Measurements from ENCODE around the gene SLC66A2. TPM values are rescaled to one million over a fixed set of nuclear protein-coding genes. Genes with fewer than 3 reads are reported as not detected.
"Not testable (repeated sequence)": the region's sequence is repeated elsewhere in the genome, so short reads cannot be mapped to it uniquely, and the experiment has no call there.

Gene SLC66A2
- total RNA-seq, 1 experiment from 2014 or later, result 22.8 TPM

DNA sequence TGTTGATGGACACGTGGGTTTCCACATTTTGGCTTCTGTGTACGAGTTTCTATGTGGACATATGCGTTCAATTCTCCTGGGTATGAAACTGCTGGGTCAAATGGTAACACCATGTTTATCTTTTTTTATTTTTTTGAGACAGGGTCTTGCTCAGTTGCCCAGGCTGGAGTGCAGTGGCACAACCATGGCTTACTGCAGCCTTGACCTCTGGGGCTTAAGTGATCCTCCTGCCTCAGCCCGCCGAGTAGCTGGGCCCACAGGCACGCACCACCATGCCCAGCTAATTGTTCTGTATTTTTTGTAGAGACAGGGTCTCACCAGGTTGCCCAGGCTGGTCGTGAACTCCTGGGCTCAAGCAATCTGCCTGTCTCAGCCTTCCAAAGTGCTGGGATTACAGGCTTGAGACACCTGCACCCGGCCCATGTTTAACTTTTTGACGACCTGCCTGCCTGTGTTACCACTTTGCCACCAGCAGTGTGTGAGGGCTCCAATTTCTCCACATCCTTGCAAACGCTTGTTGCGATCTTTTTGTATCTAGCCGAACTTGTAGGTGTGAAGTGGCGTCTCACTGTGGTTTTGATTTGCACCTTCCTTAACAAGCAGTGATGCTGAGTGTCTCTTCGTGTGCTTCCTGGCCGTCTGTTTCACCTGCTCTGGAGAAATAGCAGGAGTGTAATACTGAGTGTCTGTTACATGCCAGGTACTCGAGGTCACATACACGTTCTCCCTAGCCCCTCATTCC lies 19.9 kb upstream of the SLC66A2 start:
- no peak for DNase-seq (ENCODE audit: low spot score)

DNA sequence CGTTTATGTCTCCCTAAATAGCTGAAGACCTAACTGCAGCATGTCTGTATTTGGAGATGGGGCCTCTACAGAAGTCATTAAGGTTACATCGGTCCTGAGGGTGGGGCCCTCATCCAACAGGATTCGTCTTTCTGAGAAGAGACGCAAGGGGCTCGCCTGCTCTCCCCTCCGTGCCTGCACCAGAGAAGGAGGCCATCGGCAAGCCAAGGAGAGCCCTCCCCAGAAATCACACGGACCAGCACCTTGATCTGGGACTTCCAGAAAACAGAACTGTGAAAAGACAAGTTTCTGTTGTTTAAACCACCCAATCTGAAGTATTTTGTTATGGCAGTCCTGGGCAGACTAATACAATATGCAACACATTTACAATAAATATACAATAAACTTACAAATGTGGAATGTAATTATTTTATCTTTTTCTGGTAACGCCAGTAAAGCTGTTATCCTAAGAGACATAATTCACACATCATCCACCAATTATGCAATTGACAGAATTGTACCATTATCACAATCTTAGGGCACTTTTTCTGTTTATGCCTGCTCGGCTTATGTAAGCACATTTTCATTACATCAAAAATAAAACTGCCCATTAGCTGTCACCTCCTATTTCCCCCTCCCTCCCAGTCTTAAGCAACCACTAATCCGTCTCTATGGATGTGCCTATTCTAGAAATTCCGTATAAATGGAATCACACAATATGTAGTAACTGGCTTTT lies 19.1 kb upstream of the SLC66A2 start:
- no peak for DNase-seq (ENCODE audit: low spot score)

DNA sequence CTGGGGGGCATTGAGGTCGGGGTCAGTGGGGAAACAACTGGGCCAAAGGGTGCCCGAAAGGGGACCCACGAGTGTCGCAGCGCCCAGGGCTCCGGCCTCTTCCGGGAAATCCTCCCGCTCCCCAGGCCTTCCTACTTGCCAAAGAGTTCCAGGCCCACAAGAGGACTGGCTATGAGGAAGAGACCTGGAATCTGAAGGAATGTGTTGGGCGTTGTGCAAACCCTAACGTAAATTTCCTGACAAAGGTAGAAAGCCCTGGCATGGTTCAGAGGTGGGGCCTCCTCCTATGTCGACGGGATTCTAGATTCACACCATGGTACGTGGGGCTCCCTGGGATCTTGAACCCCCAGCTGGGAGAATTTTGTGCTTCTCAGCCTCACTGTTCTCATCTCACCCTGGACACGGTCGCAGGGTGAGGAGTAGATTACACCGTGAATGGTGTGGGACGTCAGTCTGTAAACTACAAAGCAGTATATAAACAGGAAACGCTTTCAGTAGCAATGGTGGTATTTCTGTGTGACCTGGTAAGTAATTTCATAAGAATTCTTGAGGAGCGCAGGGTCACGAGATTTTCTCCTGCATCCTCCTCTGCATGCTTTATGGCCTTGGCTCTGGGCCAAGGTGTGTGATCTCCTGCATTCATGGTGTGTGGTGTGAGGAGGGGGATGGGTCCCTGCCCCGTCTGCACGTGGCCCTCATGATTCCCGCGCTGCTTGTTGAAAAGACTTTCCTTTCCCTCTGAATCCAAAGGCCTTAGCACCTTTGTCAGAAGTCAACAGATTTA lies 13.9 kb upstream of the SLC66A2 start:
- DNase-seq (ENCODE audit: low spot score), result no peak

DNA sequence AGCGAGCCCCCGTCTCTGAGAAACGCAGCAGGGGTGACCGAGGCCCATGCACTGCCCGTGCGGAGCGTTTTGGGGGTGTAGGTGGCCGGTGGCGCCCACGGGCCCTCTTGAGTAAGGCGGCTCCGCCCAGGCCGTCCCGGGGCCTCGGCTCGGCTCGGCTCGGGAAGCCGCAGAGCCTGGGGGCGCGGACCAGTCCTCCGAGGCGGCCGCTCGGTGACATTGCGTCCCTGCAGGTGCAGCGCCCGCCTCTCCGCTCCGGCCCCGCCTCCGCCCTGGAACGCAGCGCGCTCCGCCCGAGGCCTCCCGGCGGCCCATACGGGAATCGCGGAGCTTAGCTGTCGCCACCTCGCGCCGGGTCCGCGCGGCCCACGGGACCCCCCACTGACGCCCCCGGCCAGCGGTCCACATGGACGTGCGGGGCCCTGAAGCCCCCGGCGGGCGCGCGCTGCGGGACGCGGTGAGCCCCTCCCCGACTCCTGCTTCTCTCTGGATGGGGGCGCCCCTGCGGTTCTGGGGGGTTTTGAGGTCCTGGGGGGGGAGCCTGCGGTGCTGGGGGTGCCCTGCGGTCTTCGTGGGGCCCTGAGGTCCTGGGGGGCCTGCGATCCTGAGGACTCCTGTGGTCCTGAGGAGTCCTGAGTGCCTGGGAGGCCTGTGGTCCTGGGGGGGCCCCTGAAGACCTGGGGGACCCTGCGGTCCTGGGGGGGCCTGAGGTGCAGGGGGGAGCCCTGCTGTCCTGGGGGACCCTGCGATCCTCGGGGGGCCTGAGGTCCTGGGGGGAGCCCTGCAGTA lies 13.1 kb upstream of the SLC66A2 start, which contains the start of gene HSBP1L1:
TSS of gene HSBP1L1 (plus strand) at position 314 of the 789 bp plus-strand sequence. CDS start at position 407, 93 bp downstream.
- no peak for DNase-seq (ENCODE audit: low spot score)

DNA sequence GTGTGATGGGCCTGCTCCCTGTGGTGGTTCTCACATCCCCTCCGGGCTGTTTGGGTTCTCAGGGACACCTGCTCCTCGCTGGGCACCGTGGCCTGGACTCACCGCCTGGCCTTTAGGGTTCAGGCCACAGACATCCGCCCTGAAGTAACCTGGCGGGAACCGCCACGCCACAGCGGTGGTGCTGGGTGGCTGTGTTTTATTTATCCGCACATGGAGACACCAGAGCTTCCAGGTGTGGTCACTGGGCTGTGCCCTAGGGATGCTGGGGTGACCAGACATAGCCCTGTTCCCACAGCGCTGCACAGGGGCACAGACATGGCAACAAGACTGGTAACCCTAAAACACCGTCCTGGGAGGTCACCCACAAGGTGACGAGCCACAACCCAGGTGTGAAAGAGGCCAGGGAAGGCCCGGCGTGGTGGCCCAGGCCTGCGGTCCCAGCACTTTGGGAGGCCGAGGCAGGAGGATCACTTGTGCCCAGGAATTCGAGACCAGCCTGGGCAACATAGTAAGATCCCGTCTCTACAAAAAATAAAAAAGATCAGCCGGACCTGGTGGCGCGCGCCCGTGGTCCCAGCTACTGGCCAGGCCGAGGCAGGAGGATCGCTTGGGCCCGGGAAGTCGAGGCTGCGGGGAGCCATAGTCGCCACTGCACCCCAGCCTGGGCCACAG lies 12.3 kb upstream of the SLC66A2 start:
- DNase-seq (ENCODE audit: low spot score), result no peak

DNA sequence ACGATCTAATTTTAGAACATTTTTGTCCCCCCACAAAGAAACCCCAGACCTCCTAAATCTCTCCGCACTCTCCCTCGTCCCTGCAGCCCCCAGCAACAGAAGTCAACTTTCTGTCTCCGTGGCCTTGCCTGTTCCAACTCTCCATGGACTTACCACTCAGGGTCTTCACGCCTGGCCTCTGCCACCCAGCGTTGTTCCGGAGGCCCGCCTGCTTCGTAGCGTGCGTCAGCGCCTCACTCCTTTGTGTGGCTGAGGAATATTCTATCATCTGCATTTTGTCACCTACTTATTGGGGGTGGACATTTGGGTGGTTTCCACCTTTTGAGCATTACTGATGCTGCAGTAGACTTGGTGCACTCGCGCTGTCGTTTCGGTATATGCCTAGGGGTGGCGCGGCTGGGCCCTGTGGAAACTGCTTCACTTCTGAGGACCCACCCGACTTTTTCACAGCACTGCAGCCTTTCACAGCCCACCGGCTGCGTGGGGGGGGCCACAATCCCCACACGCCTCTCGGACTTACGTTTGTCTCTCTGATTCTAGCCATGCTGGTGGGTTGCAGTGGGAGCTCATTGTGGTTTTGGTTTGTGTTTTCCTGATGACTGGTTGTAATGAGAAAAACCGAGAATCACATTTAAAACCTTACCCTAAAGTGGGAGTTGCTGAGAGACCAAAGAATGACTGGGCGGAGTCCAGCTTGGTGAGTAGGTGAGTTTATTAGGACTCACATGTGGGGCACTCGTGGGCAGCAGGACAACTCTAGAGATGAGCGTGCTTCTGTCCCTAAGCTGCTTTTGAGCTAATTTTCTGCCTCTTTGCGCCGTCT lies 11.6 kb upstream of the SLC66A2 start:
- DNase-seq (ENCODE audit: low spot score), result no peak

DNA sequence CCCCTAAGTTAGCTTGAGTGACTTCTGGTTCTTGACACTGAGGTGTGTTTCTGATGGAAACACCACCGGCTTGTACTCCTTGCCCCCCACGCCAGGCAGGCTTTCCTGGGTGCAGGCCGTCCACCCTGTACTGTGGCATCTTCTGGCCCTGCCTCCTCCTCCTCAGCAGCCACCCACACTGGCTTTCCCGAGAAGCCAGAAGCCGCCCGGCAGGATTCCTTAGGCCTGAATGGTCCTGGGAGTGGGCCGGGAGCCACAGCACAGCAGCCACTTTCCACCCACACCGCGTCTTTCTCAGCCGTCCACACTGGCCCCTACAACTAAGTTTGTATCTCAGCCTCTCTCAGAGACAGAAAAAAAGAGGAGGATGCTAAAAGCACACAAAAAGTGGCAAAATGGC lies 10.9 kb upstream of the SLC66A2 start:
- no peak for DNase-seq (ENCODE audit: low spot score)

DNA sequence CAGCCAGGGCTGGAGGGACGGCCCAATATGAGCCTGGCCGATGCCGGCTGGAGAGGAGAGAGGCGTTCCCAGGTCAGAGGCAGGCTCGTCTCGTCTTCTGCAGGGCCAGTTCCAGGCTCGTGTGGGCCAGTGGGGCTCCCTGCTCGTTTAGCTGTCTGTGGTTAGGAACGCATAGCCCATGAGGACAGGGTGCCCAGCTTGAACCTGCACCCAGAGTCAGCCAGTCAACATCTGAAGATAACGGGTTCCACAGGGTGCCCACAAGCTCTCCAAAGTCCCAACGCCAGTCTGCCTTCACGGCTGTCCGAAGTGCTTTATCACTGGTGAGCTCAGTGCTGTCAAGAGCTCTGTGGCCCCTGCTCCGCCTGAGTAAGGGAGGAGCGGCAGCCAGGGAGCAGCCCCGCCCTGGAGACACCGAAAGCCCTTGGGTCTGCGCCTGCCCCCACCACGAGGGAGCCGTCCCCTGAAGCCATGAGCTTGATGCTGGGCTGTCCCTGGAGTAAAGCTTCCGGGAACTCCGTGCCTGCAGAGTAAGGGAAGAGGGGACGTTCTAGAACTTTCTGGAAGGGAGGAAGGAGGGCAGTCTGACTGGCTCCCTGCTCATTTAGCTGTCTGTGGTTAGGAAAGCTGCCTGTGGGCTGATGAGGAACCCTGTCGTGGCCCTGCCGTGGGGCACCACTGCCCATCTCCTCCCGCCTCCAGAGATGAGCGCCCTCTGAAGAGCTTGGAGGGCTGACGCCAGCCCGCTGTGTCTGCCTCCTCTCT lies 10.3 kb upstream of the SLC66A2 start:
- DNase-seq (ENCODE audit: low spot score), result no peak

DNA sequence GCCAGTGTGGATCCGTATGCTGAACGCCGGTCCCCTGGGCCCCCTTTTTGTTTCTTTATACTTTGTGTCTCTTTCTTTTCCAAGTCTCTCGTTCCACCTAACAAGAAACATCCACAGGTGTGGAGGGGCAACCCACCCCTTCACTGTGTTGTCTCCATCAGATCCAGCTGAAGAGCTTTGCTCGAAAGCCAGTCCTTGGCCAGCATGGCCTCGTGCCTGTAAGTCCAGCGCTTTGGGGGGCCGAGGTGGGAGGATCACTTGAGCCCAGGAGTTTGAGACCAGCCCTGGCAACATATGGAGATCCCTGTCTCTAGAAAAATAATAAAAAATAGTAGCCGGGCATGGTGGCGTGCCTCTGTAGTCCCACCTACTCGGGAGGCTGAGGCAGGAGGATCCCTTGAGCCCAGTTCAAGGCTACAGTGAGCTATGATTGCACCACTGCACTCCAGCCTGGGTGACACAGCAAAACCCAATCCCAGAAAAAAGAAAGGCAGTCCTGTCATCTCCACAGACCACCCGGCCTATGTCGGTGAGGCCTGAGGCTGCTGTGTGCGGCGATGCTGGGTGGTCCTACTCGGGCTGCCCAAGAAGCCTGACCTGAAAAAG lies 9.6 kb upstream of the SLC66A2 start:
- DNase-seq (ENCODE audit: low spot score), result no peak

DNA sequence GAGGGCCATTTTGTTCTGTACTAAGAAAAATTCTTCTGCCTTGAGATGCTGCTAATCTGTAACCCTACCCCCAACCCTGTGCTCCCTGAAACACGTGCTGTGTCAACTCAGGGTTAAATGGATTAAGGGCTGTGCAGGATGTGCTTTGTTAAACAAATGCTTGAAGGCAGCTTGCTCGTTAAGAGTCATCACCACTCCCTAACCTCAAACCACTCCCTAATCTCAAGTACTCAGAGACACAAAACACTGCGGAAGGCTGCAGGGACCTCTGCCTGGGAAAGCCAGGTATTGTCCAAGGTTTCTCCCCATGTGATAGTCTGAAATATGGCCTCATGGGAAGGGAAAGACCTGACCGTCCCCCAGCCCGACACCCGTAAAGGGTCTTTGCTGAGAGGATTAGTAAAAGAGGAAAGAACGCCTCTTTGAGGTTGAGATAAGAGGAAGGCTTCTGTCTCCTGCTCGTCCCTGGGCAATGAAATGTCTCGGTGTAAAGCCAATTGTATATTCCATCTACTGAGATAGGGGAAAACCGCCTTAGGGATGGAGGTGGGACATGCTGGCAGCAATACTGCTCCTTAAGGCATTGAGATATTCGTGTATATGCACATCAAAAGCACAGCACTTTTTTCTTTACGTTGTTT lies 8.8 kb upstream of the SLC66A2 start:
- not testable (repeated sequence) for DNase-seq (ENCODE audit: low spot score)

DNA sequence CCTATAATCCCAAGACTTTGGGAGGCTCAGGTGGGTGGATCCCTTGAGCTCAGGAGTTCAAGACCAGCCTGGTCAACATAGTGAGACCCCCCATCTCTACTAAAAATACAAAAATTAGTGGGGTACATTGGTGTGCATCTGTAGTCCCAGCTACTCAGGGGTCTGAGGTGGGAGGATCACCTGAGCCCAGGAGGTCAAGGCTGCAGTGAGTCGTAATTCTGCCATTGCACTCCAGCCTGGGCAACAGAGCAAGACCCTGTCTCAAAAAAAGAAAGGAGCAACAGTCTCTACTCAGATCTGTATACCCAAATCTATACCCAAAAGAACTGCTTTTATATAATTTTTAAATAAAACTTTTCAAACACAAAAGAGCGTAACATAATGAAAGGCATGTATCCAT lies 7.5 kb upstream of the SLC66A2 start:
- no peak for DNase-seq (ENCODE audit: low spot score)

DNA sequence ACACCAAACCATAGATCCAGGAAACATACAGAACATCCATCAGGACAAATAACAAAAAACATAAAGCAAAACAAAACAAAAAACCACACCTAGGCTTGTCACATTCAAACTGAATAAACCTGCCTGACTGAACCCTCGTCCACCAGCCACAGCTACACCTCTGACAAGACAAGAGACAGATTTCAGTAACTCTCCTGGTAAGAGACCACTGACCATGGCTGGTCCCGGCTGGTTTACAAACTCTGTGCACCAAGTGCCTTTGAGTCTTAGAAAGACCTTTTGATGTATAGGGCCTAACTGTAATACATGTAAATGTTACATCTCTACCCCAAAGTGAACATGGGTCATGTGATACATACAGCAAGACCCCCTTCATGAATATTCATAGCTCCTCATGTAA lies 4.8 kb upstream of the SLC66A2 start:
- DNase-seq (ENCODE audit: low spot score), result no peak

DNA sequence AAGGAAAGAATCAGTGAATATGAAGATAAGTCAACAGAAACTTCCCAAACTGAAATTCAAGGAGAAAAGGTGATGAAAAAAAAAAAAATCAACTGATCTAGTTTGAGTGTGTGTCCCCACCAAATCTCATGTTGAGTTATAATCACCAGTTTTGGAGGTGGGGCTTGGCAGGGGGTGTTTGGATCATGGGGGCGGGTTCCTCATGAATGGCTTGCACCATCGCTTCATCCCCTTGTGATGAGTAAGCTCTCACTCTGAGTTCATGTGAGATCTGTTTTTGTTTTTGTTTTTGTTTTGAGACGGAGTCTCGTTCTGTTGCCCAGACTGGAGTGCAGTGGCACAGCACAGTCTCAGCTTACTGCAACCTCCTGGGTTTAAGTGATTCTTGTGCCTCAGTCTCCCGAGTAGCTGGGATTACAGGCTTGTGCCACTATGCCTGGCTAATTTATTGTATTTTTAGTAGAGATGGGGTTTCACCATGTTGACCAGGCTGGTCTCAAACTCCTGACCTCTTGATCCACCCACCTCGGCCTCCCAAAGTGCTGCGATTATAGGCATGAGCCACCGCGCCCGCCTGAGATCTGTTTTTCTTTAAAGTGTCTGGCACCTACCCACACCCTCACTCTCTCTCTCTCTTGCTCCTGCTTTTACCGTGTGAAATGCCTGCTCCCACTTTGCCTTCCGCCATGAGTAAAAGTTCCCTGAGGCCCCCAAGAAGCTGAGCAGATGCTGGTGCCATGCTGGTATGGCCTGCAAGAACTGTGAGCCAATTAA lies 4.0 kb upstream of the SLC66A2 start:
- no peak for DNase-seq (ENCODE audit: low spot score)

DNA sequence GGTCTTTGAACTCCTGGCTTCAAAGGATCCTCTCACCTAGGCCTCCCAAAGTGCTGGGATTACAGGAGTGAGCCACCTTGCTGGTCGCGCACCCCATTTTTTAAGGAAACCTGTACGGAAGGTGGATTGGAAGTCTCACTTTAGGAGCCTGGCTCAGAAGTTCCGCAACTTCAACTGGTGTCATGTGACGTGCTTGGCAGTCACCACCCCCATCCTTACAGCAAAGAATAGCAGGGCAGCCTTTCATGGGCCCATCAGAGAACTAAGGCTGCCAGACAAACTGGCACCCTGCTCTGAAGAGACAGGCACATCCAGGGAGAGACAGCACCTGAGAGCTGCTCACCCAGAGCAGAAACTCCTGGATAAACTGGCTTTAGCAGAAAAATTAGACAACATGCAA lies 3.3 kb upstream of the SLC66A2 start:
- no peak for DNase-seq (ENCODE audit: low spot score)

DNA sequence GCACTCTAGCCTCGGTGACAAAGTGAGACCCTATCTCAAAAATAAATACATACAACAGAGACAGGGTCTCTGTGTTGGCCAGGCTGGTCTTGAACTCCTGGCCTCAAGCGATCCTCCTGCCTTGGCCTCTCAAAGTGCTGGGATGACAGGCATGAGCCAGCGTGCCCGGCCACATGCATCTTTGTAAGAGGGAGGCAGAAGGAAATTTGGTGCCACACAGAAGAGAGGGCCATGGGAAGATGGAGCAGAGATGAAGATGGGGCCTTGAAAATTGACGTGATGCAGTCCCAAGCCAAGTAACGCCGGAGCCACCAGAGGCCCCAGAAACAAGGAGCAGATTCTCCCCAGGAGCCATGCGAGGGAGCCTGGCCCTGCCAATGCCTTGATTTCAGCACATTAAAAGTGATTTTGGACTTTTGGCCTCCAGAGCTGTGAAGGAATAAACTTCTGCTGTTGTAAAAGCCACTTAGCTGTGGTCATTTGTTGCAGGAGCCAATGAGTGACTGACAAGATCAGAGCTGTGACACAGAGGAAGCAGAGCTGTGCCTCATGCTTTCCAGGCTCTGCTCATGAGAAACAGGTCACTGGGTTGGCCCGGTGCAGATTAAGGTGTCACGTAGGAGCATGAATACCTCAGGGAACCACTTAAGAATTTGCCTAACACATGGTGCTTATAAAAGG lies 2.7 kb upstream of the SLC66A2 start:
- no peak for DNase-seq (ENCODE audit: low spot score)

DNA sequence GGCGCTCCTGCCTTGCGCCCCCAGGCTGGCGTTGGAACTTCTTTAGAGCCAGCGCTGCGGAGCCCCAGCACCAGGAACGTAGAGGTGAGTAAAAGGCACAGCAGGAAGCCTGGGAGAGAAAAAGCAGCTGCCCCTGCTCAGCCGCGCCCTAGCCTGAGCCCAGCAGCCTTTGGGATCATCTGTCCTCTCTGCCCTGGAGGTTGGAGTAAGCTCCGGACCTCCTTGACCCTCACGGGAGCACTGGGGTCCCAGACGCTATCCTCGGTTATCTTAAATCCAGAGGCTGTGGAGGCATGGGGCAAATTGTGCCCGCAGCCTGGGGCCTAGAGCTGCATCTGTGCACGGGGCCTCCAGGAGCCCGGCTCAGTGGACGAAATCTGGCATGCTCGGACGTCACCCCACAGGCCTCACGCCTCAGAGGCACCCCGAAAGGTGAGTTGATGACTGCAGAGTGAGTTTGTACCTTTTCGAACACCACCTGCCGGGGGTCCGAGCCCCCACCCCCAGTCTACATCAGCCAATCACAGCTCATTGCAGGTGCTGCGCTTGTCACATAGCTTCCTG lies 1.6 kb upstream of the SLC66A2 start:
- DNase-seq (ENCODE audit: low spot score), result no peak

DNA sequence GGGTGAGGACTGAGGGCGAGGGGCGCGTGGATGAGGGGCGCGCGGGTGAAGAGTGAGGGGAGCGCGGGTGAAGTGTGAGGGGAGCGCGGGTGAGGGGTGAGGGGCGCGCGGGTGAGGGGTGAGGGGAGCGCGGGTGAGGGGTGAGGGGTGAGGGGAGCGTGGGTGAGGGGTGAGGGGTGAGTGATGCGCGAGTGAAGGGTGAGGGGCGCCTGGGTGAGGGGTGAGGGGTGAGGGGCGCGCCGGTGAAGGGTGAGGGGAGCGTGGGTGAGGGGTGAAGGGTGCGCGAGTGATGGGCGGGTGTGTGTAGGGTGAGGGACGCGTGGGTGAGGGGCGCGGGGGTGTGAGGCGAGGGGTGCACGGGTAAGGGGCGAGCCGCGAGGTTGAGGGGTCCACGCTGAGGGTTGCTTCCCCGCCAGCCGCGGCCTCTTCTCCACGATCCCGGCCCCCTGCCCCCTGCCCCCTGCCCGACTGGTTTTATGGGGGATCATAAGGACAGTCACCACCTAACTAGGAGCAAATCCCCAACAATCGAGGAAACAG lies 1.1 kb upstream of the SLC66A2 start:
- DNase-seq (ENCODE audit: low spot score), result no peak
